Measurements from ENCODE around the gene DEPDC1B.

DNA sequence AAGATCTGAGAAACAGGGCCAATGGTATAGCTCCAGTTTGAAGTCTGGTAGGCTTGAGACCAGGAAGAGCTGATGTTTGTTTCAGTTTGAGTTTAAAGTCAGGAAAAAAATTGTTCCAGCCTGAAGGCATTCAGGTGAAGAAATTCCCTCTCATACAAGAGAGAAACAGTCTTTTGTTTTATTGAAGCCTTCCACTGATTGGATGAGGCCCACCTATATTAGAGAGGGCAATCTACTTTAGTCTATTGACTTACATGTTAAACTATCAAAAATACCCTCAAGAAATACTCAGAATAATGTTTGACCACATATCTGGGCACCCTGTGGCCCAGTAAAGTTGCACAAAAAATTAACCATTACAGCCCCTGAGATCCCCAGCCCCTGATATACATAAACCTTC, 5.2 kb upstream of the DEPDC1B start:
- TF ChIP-seq, protein P1, sequence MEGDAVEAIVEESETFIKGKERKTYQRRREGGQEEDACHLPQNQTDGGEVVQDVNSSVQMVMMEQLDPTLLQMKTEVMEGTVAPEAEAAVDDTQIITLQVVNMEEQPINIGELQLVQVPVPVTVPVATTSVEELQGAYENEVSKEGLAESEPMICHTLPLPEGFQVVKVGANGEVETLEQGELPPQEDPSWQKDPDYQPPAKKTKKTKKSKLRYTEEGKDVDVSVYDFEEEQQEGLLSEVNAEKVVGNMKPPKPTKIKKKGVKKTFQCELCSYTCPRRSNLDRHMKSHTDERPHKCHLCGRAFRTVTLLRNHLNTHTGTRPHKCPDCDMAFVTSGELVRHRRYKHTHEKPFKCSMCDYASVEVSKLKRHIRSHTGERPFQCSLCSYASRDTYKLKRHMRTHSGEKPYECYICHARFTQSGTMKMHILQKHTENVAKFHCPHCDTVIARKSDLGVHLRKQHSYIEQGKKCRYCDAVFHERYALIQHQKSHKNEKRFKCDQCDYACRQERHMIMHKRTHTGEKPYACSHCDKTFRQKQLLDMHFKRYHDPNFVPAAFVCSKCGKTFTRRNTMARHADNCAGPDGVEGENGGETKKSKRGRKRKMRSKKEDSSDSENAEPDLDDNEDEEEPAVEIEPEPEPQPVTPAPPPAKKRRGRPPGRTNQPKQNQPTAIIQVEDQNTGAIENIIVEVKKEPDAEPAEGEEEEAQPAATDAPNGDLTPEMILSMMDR (conservative IDR thresholded peaks at IDR 0.05; ENCODE audit: low read depth, low read length) = no peak
- no peak for TF ChIP-seq POLR2A (IDR thresholded peaks at IDR 0.05; ENCODE audit: low read depth, low read length)
- TF ChIP-seq SMC3 (IDR thresholded peaks at IDR 0.05; ENCODE audit: low read depth, low read length) = no peak
- TF ChIP-seq RAD21 (IDR thresholded peaks at IDR 0.05; ENCODE audit: low read length) = no peak

All from IMR-90 (cell line).